ENCODE results near the gene CHKA. TPM values are rescaled to one million over a fixed set of nuclear protein-coding genes. Genes with fewer than 3 reads are reported as not detected.

The CHKA gene
- total and polyA plus RNA-seq, 2 donors from 2014 or later = 23.2 to 26.3 TPM

- DNase-seq = no peak
- no peak for FAIRE-seq
- H3K4me1 ChIP-seq (ENCODE audit: control insufficient read depth in 2 of 3, insufficient read depth in 2 of 3, low read depth in 1 of 3, low read length in 3 of 3) = no peaks in the 10 kb centered on the region
- H3K9ac ChIP-seq (ENCODE audit: low read length in 3 of 3) = no peak overlapping the region
- intact Hi-C loops (cut with DNase I) = no loop called here
- H3K36me3 ChIP-seq (ENCODE audit: control insufficient read depth in 2 of 3, insufficient read depth in 3 of 3, low read length in 3 of 3) = peaks cover 7 to 82% (median 42%) of the 10 kb centered on the region in 3 donors
- no peak overlapping the region for H3K4me3 ChIP-seq (ENCODE audit: low read length in 3 of 3)
- H3K27me3 ChIP-seq (ENCODE audit: control insufficient read depth, insufficient read depth, low read length) = no peaks in the 10 kb centered on the region
- TF ChIP-seq CTCF (IDR thresholded peaks at IDR 0.05; ENCODE audit: borderline replicate concordance, extremely low read depth, insufficient read depth) = no peak
- no peak overlapping the region for H3K27ac ChIP-seq (ENCODE audit: low read depth in 2 of 2, low read length in 2 of 2)
- no peaks in the 10 kb centered on the region for H3K9me3 ChIP-seq (ENCODE audit: control insufficient read depth in 2 of 3, insufficient read depth in 1 of 3, low read length in 3 of 3)
These were observed 54.4 kb downstream of the CHKA start for GRCh38 chr11:68066742-68067141.

- Histone ChIP-seq H3K27me3 (ENCODE audit: control insufficient read depth, insufficient read depth, low read length) (no peaks in the 10 kb centered on the region), H3K9me3 (ENCODE audit: control insufficient read depth in 2 of 3, insufficient read depth in 1 of 3, low read length in 3 of 3) (no peaks in the 10 kb centered on the region), H3K9ac (ENCODE audit: low read length in 3 of 3) (no peak overlapping the region), H3K27ac (ENCODE audit: low read depth in 2 of 2, low read length in 2 of 2) (no peak overlapping the region), H3K4me3 (ENCODE audit: low read length in 3 of 3) (no peak overlapping the region), H3K36me3 (ENCODE audit: control insufficient read depth in 2 of 3, insufficient read depth in 3 of 3, low read length in 3 of 3) (peaks cover 7 to 78% (median 45%) of the 10 kb centered on the region in 3 donors), H3K4me1 (ENCODE audit: control insufficient read depth in 2 of 3, insufficient read depth in 2 of 3, low read depth in 1 of 3, low read length in 3 of 3) (no peaks in the 10 kb centered on the region)
- FAIRE-seq (no peak), DNase-seq (no peak)
- intact Hi-C loops (cut with DNase I) = no loop called here
- TF ChIP-seq CTCF (IDR thresholded peaks at IDR 0.05; ENCODE audit: borderline replicate concordance, extremely low read depth, insufficient read depth) = no peak
These were observed 55.3 kb downstream of the CHKA start for GRCh38 chr11:68065841-68066240.

GRCh38 chr11:68064926-68065325, 56.3 kb downstream of the CHKA start:
- Histone ChIP-seq H3K9me3 (ENCODE audit: control insufficient read depth in 2 of 3, insufficient read depth in 1 of 3, low read length in 3 of 3) (no peaks in the 10 kb centered on the region), H3K4me3 (ENCODE audit: low read length in 3 of 3) (no peak overlapping the region), H3K36me3 (ENCODE audit: control insufficient read depth in 2 of 3, insufficient read depth in 3 of 3, low read length in 3 of 3) (peaks cover 7 to 69% (median 41%) of the 10 kb centered on the region in 3 donors), H3K4me1 (ENCODE audit: control insufficient read depth in 2 of 3, insufficient read depth in 2 of 3, low read depth in 1 of 3, low read length in 3 of 3) (no peaks in the 10 kb centered on the region), H3K9ac (ENCODE audit: low read length in 3 of 3) (no peak overlapping the region), H3K27ac (ENCODE audit: low read depth in 2 of 2, low read length in 2 of 2) (no peak overlapping the region), H3K27me3 (ENCODE audit: control insufficient read depth, insufficient read depth, low read length) (no peaks in the 10 kb centered on the region)
- no peak for TF ChIP-seq CTCF (IDR thresholded peaks at IDR 0.05; ENCODE audit: borderline replicate concordance, extremely low read depth, insufficient read depth)
- FAIRE-seq = no peak
- intact Hi-C loops (cut with DNase I) = no loop called here
- DNase-seq = no peak

- H3K9me3 ChIP-seq (ENCODE audit: control insufficient read depth in 2 of 3, insufficient read depth in 1 of 3, low read length in 3 of 3) = no peaks in the 10 kb centered on the region
- peaks cover 4 to 43% (median 23%) of the 10 kb centered on the region in 3 donors for H3K36me3 ChIP-seq (ENCODE audit: control insufficient read depth in 2 of 3, insufficient read depth in 3 of 3, low read length in 3 of 3)
- no peak for DNase-seq
- no peak overlapping the region for H3K4me3 ChIP-seq (ENCODE audit: low read length in 3 of 3)
- intact Hi-C loops (cut with DNase I) = no loop called here
- H3K4me1 ChIP-seq (ENCODE audit: control insufficient read depth in 2 of 3, insufficient read depth in 2 of 3, low read depth in 1 of 3, low read length in 3 of 3) = no peaks in the 10 kb centered on the region
- no peak for TF ChIP-seq CTCF (IDR thresholded peaks at IDR 0.05; ENCODE audit: borderline replicate concordance, extremely low read depth, insufficient read depth)
- FAIRE-seq = no peak
- H3K27me3 ChIP-seq (ENCODE audit: control insufficient read depth, insufficient read depth, low read length) = no peaks in the 10 kb centered on the region
- H3K27ac ChIP-seq (ENCODE audit: low read depth in 2 of 2, low read length in 2 of 2) = no peak overlapping the region
- no peak overlapping the region for H3K9ac ChIP-seq (ENCODE audit: low read length in 3 of 3)
These were observed 59.7 kb downstream of the CHKA start for GRCh38 chr11:68061508-68061907.
